Smooth muscle cell (in vitro differentiated cells): ENCODE results near the gene BTG2. TPM values are rescaled to one million over a fixed set of nuclear protein-coding genes. Genes with fewer than 3 reads are reported as not detected.
A peak's percentile ranks its signal among the peaks of the same experiment; 100 is the strongest.

Experiments
- DNase-seq: peaks from one replicate; lab custom pipeline; 2025; ENCODE audit not compliant: unreplicated experiment; lab: John Stamatoyannopoulos, UW
- H2AFZ ChIP-seq: fragments of 200-600 bp; sonication (generic); 2 replicates; pipeline ENCODE4 v1.6.0; 2016; ENCODE audit warnings: antibody characterized with exemption, low read depth, mild to moderate bottlenecking
- H3F3A ChIP-seq: fragments of 200-600 bp; sonication (generic); 2 replicates; pipeline ENCODE4 v1.6.0; 2017; ENCODE audit warnings: antibody characterized with exemption, low read depth
- H3K27ac ChIP-seq: fragments of 200-600 bp; sonication (generic); 2 replicates; pipeline ENCODE4 v1.5.1; 2016; ENCODE audit warnings: low read depth, mild to moderate bottlenecking
- H3K27me3 ChIP-seq: fragments of 200-600 bp; sonication (generic); 2 replicates; pipeline ENCODE4 v1.6.1; 2016; ENCODE audit warnings: low read depth, mild to moderate bottlenecking
- H3K36me3 ChIP-seq: fragments of 200-600 bp; sonication (generic); 2 replicates; pipeline ENCODE4 v1.5.1; 2016; ENCODE audit warnings: low read depth
- H3K4me1 ChIP-seq: fragments of 200-600 bp; sonication (generic); 2 replicates; pipeline ENCODE4 v1.5.1; 2016; ENCODE audit warnings: low read depth
- H3K4me2 ChIP-seq: fragments of 200-600 bp; sonication (generic); 2 replicates; pipeline ENCODE4 v1.6.0; 2016; ENCODE audit warnings: mild to moderate bottlenecking
- H3K4me3 ChIP-seq: fragments of 200-600 bp; sonication (generic); 2 replicates; pipeline ENCODE4 v1.5.1; 2016; ENCODE audit warnings: mild to moderate bottlenecking
- H3K79me2 ChIP-seq: fragments of 200-600 bp; sonication (generic); 2 replicates; pipeline ENCODE4 v1.6.0; 2016; ENCODE audit warnings: low read depth, mild to moderate bottlenecking
- H3K9ac ChIP-seq: fragments of 200-600 bp; sonication (generic); 2 replicates; pipeline ENCODE4 v1.6.0; 2016; ENCODE audit warnings: low read depth
- H3K9me3 ChIP-seq: fragments of 200-600 bp; sonication (generic); replicated peaks from 2 replicates; pipeline ENCODE4 v1.5.1; 2016; ENCODE audit warnings: low read depth
- H4K20me1 ChIP-seq: fragments of 200-600 bp; sonication (generic); 2 replicates; pipeline ENCODE4 v1.6.0; 2016; ENCODE audit warnings: low read depth
- WGBS: methylation state at CpG from one replicate; pipeline ENCODE4 v1.1.7; 2016; ENCODE audit warnings: low lambda C conversion rate; 5-methylcytosine and 5-hydroxymethylcytosine counted together
- polyA plus RNA-seq: library from polyadenylated mRNA; unstranded; fragments of >200 nt; fragmentation: Nextera tagmentation; extraction: Ambion mirVana; gene quantifications from 2 replicates; pipeline ENCODE4 v1.2.1, GENCODE V29; 2016
- total RNA-seq: library from RNA; depleted of rRNA; stranded (reverse); fragments of >200 nt; gene quantifications from 2 replicates; pipeline ENCODE4 v1.2.3, GENCODE V29; 2014
- TF ChIP-seq, protein P1 (sequence below): fragments of 200-600 bp; sonication (generic); IDR thresholded peaks from 2 replicates; pipeline ENCODE4 v1.5.1; 2017; ENCODE audit warnings: borderline replicate concordance, mild to moderate bottlenecking, antibody characterized with exemption; ENCODE audit not compliant: insufficient read depth, poor library complexity, severe bottlenecking

BTG2 gene
- total and polyA plus RNA-seq, 2 experiments from 2014 or later, result 80.0 to 93.8 TPM

DNA sequence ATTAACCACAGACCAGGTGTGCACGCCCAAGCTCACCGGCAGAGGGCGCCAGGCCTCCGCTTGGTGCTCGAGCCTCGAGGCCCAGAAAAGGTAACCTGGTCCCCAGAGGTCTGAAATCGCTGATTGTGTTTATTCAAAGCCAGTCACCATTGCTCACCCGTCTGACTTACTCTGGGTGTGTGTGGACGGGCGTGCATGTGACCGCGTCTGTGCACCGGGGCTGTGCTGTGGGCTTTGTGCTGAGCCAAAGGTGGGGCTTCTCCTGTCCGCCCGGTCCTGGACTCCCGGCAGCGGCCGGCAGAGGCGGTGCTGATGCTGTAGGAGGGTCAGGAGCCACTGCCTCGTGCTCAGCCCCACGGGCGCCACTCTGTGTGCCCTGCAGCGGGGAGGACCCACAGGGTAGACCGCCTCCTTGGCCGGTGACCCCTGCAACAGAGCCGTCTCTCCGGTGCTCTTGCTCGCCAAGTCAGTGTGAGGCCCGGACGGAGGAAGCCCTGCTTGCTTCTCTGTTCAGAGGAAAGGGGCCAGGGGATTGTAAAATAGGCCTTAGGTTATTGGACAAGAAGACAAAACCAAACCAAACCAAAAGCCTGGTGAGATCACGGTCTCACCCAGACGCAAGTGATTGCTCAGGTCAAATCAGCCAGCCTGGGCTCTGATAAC lies 32.0 kb upstream of the BTG2 start:
- H3K36me3 ChIP-seq, result no peaks in the 10 kb centered on the region
- TF ChIP-seq, protein P1, sequence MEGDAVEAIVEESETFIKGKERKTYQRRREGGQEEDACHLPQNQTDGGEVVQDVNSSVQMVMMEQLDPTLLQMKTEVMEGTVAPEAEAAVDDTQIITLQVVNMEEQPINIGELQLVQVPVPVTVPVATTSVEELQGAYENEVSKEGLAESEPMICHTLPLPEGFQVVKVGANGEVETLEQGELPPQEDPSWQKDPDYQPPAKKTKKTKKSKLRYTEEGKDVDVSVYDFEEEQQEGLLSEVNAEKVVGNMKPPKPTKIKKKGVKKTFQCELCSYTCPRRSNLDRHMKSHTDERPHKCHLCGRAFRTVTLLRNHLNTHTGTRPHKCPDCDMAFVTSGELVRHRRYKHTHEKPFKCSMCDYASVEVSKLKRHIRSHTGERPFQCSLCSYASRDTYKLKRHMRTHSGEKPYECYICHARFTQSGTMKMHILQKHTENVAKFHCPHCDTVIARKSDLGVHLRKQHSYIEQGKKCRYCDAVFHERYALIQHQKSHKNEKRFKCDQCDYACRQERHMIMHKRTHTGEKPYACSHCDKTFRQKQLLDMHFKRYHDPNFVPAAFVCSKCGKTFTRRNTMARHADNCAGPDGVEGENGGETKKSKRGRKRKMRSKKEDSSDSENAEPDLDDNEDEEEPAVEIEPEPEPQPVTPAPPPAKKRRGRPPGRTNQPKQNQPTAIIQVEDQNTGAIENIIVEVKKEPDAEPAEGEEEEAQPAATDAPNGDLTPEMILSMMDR, result peak; percentile 97
- H3K4me3 ChIP-seq, result peak overlapping the region; percentile 30
- peak overlapping the region; percentile 71 for H3K4me2 ChIP-seq
- no peaks in the 10 kb centered on the region for H4K20me1 ChIP-seq
- no peaks in the 10 kb centered on the region for H3K79me2 ChIP-seq
- 22% methylated on average over 32 of the region's 32 CpGs for WGBS
- H3F3A ChIP-seq, result peaks cover 5% of the 10 kb centered on the region
- no peak overlapping the region for H3K9ac ChIP-seq
- no peaks in the 10 kb centered on the region for H3K27me3 ChIP-seq
- H3K9me3 ChIP-seq, result no peaks in the 10 kb centered on the region
- DNase-seq, result peak; percentile 56
- no peak overlapping the region for H3K27ac ChIP-seq
- H3K4me1 ChIP-seq, result peaks cover 17% of the 10 kb centered on the region
- H2AFZ ChIP-seq, result no peak overlapping the region

DNA sequence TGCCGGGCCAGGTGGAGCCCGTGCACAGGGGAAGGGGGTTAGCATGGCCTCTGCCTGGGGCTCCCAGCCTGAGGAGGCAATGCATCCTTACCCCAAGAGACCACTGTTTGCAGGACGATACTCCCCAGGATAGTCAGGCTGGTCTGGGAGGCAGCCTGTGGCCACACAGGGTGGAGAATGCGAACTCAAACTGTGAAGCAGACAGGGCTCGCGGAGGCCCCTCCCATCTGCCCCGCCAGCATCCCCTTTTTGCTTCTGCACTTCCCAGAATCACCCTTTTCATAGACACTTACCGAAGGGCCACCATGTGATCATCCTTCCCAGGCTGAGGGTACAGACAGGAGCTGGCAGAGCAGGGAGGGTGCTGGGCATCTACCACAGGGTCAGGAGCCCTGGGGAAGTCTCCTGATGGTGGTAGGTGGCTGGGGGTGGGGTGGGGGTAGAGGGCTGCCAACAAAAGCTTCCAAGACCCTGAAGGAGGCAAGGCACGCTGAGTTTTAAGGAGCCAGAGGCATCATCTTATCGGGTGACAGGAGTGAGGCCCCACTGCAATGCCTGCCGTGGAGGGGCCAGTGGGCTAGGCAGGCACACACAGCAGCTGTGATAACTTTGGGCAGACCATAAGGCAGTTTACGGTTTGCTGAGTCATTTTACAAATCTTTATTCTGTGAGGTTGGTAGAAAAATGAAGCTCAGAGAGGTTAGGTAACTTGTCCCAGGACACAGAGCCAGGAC lies 31.3 kb upstream of the BTG2 start:
- WGBS, result 74% methylated on average over 12 of the region's 12 CpGs
- Histone ChIP-seq H3K79me2 (no peaks in the 10 kb centered on the region), H3K27ac (no peak overlapping the region), H3K4me2 (no peak overlapping the region), H3K4me3 (no peak overlapping the region), H3F3A (peaks cover 7% of the 10 kb centered on the region), H3K9me3 (no peaks in the 10 kb centered on the region), H3K9ac (no peak overlapping the region), H3K27me3 (no peaks in the 10 kb centered on the region), H4K20me1 (no peaks in the 10 kb centered on the region), H3K4me1 (peaks cover 22% of the 10 kb centered on the region), H3K36me3 (no peaks in the 10 kb centered on the region), H2AFZ (no peak overlapping the region)
- no peak for DNase-seq
- TF ChIP-seq, protein P1, result no peak

DNA sequence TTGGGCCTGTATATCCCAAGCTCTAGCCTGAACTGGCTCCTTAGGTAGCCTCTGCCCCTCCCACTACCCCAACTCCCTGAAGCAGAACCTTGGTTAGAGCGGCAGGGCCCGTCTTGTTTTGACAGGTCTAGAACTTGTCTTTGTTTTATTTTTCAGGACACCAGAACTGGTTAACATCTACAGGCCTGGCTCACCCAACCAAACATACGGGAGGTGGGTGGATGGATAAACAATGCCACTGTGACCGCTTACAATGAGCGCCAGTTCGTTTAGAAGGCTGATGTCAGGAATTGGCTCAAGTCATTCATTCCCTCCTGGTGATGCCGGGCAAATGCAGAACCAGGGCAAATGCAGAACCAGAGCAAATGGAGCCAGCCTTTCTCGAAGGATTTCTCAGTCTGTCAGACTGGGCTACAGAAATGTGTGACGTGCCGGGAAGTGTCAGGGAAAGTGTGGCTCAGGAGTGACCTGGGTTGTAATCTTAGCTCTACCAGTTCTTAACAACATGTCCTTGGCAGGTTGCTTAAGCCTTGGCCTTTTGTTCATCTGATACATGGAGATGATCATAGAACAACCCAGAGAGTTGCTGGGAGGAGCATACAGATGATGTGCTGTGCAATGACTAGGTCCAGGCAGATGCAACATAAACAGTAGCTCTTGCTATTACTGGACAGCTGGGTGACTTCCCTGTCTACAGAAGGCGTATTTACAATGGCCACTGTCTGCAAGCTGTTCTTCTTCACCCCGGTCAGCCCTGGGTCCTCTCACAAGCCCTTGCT lies 30.5 kb upstream of the BTG2 start:
- H3K27me3 ChIP-seq, result no peaks in the 10 kb centered on the region
- no peak overlapping the region for H3K4me2 ChIP-seq
- no peaks in the 10 kb centered on the region for H3K9me3 ChIP-seq
- TF ChIP-seq, protein P1, result no peak
- H3F3A ChIP-seq, result peaks cover 7% of the 10 kb centered on the region
- no peaks in the 10 kb centered on the region for H3K36me3 ChIP-seq
- WGBS, result 78% methylated on average over 12 of the region's 12 CpGs
- H2AFZ ChIP-seq, result no peak overlapping the region
- no peaks in the 10 kb centered on the region for H4K20me1 ChIP-seq
- H3K4me3 ChIP-seq, result no peak overlapping the region
- H3K27ac ChIP-seq, result no peak overlapping the region
- peaks cover 26% of the 10 kb centered on the region for H3K4me1 ChIP-seq
- H3K79me2 ChIP-seq, result no peaks in the 10 kb centered on the region
- no peak for DNase-seq
- no peak overlapping the region for H3K9ac ChIP-seq
